SKM-1 treated with dmso at 0.1 percent for 144 hours (cell line): ENCODE results near the gene HSD17B3.
"Not testable (repeated sequence)": the region's sequence is repeated elsewhere in the genome, so short reads cannot be mapped to it uniquely, and the experiment has no call there.

Experiments
- DNase-seq: peaks from one replicate; lab custom pipeline; 2025; ENCODE audit not compliant: unreplicated experiment; lab: John Stamatoyannopoulos, UW

HSD17B3 gene

GRCh38 chr9:96236854-96237550 lies 65.0 kb downstream of the HSD17B3 start:
- DNase-seq, result no peak

GRCh38 chr9:96236337-96236736 lies 65.6 kb downstream of the HSD17B3 start:
- not testable (repeated sequence) for DNase-seq

DNA sequence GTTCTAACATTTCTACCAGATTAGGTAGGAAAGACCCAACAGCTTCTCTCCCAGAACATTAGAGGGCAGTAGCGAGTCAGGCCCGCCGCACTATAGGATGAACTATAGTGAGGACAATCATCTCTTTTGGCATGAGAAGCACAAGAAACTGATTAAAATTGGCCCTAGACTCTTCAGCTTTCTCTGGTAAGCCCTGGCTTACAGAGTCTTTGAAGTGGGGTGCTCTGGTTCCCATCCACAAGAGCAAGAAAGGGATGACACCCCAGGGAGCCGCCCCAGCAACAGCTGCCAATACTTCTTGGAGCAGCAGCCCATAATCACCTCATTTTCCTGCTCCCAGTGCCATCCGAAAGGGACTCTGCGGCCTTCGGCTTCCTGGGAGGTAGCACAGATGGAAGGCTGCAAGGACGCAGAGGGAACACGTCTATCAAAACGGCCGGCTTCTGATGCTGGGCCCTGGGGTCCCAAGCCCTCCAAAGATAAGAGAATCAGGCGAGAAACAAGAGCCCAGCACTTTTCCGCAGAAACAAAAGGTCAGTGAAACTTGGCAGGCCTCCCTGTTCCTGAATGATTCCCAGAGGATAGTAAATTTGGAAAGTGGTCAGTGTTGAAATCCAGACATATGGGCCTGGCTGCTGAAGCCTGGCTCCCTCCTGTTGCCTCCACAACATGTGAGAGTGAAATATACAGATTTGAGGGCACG lies 69.3 kb downstream of the HSD17B3 start:
- DNase-seq, result peak; percentile 2

DNA sequence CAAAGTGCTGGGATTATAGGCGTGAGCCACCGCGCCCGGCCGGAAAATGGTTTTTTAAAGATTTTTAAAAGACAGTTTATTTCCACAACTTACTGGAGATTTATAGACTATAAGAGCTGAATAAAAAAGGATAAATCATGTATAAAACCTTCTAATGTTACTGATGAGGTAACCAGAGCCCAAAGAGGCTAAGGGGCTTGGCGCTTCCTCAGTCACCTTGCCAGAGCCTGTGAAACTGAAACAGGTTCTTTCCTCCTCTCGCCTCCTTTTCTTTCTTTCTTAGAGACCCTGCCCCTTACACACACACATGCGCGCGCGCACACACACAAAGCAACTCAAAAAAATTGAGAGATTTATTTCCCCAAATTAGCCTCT lies 69.8 kb downstream of the HSD17B3 start:
- DNase-seq, result no peak

- no peak for DNase-seq
Observed at GRCh38 chr9:96230002-96230401, 72.0 kb downstream of the HSD17B3 start.

- DNase-seq, result no peak
Observed at GRCh38 chr9:96222132-96222531, 79.8 kb downstream of the HSD17B3 start.

DNA sequence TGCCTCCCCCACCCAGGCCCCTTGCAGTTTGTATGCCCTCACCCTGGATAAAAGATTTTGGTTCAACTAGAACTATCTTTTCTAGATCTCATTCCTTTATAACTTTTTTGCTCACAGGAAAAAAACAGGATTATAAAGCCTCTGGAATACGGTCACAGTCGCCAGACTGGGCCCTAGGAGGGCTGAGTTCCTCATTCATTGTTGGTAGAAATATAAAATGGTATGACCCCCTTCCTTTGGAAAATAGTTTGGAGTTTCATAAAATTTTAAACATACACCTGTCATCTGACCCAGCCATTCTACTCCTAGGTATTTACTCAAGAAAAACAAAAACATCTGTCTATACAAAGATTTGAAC lies 82.1 kb downstream of the HSD17B3 start:
- no peak for DNase-seq

DNA sequence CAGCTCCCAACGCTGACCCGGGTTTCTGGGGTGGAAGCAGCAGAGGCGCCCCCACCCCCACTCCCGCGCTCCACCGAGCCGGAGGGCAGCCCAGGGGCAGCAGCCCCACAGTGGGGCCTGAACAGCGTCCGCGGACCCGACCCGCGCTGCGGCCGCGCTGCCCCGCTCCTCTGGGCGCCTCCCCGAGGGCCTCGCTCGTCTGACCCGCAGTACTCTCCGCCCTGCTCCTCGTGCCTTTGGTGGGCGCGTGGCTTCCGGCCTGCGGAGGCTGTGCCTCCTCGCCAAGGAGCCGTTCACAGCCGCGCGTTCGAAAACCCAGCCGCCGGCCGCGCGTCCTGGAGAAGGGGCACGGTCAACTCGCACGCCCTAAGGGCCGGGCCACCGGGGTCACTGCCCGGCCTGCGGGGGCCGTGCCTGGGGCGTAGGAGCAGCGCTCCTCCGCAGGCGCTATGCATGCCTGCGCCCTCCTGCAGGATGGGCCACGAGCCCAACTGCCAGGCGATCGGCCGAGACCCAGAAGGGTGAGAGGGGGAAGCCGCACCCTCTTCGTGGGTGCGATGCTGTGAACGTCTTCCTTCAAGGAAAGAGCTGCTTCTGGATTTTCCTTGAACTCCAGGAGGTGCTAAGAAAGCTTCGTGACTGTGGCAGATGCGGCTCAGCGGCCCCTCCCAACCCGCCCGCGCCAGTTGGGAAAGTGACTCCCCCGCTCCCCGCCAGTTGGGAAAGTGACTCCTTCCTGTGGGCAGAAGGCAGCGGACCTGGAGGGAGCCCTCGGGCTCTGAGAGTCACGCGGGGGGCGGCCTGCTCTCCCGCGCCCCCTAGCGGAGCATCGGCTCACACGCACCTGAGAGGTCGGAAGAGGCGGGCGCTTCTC lies 82.7 kb downstream of the HSD17B3 start:
- DNase-seq, result no peak

GRCh38 chr9:96217754-96218693 lies 84.0 kb downstream of the HSD17B3 start:
- DNase-seq, result peak; percentile 20

- DNase-seq, result no peak
Observed at GRCh38 chr9:96217294-96217707, 84.7 kb downstream of the HSD17B3 start.

- DNase-seq, result no peak
Observed at GRCh38 chr9:96216583-96216982, 85.4 kb downstream of the HSD17B3 start.

DNA sequence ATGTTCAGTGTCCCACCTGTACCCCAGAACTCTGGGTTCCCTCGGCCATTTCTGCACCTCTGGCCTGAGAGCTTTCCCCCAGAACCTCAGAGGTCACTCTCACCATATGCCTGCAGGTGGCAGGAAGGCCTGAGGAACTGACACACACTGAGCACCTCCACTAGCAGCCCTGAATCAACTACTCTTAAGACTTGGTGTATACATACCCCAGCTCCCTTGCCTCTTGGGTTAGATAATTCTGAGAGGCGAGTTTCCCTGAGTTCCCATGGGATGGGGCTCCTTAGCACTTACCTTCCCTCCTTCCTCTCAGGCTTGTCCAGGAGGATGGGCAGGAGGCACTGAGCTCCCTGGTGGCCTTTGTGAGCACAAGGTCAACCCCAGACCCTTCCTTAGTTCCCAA lies 86.1 kb downstream of the HSD17B3 start:
- DNase-seq, result no peak

GRCh38 chr9:96214635-96215034 lies 87.3 kb downstream of the HSD17B3 start:
- DNase-seq, result no peak

GRCh38 chr9:96209407-96210271 lies 92.3 kb downstream of the HSD17B3 start:
- DNase-seq, result no peak

DNA sequence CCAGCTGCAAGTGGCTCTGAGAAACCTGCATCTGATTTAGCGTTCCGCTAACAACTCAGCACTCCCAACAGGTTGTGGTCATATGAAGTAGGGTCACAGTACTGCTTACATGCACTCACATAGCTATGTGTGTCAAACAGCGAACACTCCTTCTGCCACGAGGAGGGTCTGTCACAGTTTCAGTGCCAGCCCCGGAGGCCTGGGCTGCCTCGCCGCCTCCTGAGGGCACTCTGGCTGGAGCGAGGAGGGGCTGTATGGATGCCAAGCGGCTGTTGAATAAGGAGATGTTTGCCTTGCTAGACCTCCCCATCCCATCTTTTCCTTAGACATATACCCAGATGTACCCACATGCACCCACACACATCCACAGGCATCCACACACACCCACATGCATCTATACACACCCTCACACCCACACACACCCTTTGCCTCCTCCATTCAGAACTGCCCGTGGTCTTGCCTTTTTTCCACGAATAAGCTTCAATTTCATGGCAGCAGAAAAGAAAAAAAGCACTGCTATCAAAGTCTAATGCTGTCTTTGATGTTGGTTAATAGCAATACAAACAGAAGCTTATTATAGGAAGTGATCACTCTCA lies 95.7 kb downstream of the HSD17B3 start:
- DNase-seq, result no peak

- no peak for DNase-seq
Observed at GRCh38 chr9:96204853-96205252, 97.1 kb downstream of the HSD17B3 start.

DNA sequence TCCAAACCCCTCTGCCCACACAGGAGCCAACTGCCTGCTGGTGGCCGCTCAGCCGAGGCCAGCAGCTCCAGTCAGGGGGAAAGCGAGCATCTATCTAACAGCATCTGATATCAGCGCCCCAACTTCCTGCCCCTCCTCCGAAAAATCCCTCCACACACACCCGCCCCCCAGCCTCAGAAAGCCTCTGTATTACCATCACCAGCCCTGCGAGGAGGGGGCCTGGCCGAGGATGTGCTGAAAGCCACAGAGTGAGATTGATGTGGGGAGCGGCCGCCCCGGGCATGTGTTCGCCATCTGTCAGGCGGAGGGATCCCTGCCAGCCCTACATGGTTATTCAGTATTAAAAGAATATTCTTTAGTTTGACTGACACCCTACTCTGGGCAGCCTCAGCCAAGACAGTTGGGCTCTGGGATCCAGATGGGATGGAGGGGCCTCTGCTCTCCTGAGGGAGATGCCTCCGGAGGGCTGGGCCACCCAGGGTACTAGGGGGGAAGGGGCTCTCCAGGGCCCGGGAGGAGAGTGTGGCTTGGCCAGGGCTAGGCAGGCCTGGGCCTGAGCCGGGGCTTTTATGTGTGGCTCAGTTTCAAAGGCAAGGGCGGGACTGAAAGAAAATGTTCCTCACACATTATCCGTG lies 98.0 kb downstream of the HSD17B3 start:
- no peak for DNase-seq

- no peak for DNase-seq
Observed at GRCh38 chr9:96202971-96203780, 98.8 kb downstream of the HSD17B3 start.
